Esophagus squamous epithelium (tissue), 5 donors: ENCODE measurements around the gene GJB5. TPM values are rescaled to one million over a fixed set of nuclear protein-coding genes. Genes with fewer than 3 reads are reported as not detected.
"Not testable (repeated sequence)": the region's sequence is repeated elsewhere in the genome, so short reads cannot be mapped to it uniquely, and the experiment has no call there.

Source experiments
- DNase-seq: peaks from one replicate; lab custom pipeline; 2025; lab: John Stamatoyannopoulos, UW
- H3K27ac ChIP-seq, 4 donors: fragments of 200-600 bp; sonication (generic); one replicate each; pipeline ENCODE4 v1.5.1; 2016 to 2019; ENCODE audit warnings: mild to moderate bottlenecking in 1 of 4
- H3K27me3 ChIP-seq, 4 donors: fragments of 200-600 bp; sonication (generic); 1 replicate in 3 of 4; 2 replicates in 1 of 4; pipeline versions ENCODE4 v1.5.1 to v1.6.0; 2017 to 2021; ENCODE audit warnings: antibody characterized with exemption in 1 of 4
- H3K36me3 ChIP-seq, 3 donors: fragments of 200-600 bp; sonication (generic); one replicate each; pipeline ENCODE4 v1.5.1; 2016 to 2019
- H3K4me1 ChIP-seq, 3 donors: fragments of 200-600 bp; sonication (generic); one replicate each; pipeline ENCODE4 v1.5.1; 2017 to 2019
- H3K4me3 ChIP-seq, 4 donors: fragments of 200-600 bp; sonication (generic); 1 replicate in 3 of 4; 2 replicates in 1 of 4; pipeline ENCODE4 v1.5.1; 2016 to 2019; ENCODE audit warnings: mild to moderate bottlenecking in 2 of 4, moderate library complexity in 1 of 4
- H3K9me3 ChIP-seq, 3 donors: fragments of 200-600 bp; sonication (generic); one replicate each; pipeline ENCODE4 v1.5.1; 2016 to 2019
- POLR2A ChIP-seq, 4 donors: fragments of 450-650 bp; IDR thresholded peaks; one replicate each; pipeline ENCODE4 v1.6.1; 2017; ENCODE audit warnings: antibody characterized with exemption in 4 of 4, mild to moderate bottlenecking in 4 of 4, moderate library complexity in 3 of 4
- WGBS, 2 donors: methylation state at CpG; one replicate each; pipeline ENCODE4 v1.1.5; 2018; 5-methylcytosine and 5-hydroxymethylcytosine counted together
- intact Hi-C: fragments of 100-400 bp; cut with DNase I; formaldehyde crosslinking; loops from one replicate; pipeline ENCODE4 v1.15.0; 2022
- total RNA-seq, 4 donors: library from RNA; depleted of rRNA; stranded (reverse); fragments of >200 nt; gene quantifications; one replicate each; pipeline ENCODE4 v1.1.0, GENCODE V29; 2016
- TF ChIP-seq, protein P1 (sequence below), 6 experiments: fragments of 450-650 bp in 4 of 6; fragments of 200-600 bp in 2 of 6; sonication (generic) in 2 of 6; IDR thresholded peaks; one replicate each; pipeline ENCODE4 v1.5.1; 2016 to 2019; ENCODE audit warnings: antibody characterized with exemption in 6 of 6, mild to moderate bottlenecking in 4 of 6, moderate library complexity in 4 of 6
- donor health status: DM: yes; HTN: yes; CAD: no.

GJB5 gene
- total RNA-seq, 4 donors from 2014 or later = 91.7 to 123 (median 104) TPM

DNA sequence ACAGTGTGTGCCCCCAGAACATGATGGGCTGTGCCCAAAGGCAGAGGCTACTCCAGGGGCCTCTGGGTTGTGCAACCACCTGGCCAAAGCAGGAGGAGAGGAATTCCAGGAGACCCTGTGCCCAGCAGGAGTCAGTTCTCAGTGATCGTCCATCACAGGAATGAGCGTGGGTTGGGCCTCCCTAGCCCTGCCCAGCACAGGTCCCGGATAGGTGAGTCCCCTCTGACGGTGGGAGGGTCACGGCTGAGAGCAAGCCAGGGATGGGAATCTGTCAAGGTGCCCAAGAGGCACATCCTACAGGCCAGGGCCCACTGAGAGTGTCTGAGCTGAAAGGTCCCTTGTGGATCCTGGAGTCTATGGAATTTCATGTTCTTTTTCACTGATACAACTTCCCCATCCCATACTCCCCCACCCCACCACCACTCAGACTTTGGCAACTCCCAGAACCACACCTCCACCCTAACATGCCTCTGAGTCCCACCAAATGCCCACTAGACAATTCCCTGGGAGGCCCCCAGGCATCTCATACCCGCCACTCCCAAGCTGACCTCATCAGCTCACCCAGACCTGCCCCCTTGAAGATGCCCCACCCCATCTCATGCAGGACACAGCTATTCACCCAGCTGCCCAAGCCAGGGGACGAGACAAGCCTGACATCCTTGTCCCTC is 7.8 kb downstream of the GJB5 start:
- Histone ChIP-seq H3K27ac (peak overlapping the region in 2 of 4 donors; percentile 39 to 68), H3K9me3 (no peaks in the 10 kb centered on the region), H3K27me3 (peaks cover 0 to 15% (median 0%) of the 10 kb centered on the region in 4 donors), H3K4me1 (peaks cover 10 to 47% (median 16%) of the 10 kb centered on the region in 3 donors), H3K4me3 (no peak overlapping the region), H3K36me3 (peaks cover 0 to 8% (median 0%) of the 10 kb centered on the region in 3 donors)
- WGBS, 2 donors = 46 to 61% methylated on average over 3 to 5 of the region's 7 CpGs
- no peak for TF ChIP-seq POLR2A (IDR thresholded peaks at IDR 0.05)
- TF ChIP-seq, protein P1, sequence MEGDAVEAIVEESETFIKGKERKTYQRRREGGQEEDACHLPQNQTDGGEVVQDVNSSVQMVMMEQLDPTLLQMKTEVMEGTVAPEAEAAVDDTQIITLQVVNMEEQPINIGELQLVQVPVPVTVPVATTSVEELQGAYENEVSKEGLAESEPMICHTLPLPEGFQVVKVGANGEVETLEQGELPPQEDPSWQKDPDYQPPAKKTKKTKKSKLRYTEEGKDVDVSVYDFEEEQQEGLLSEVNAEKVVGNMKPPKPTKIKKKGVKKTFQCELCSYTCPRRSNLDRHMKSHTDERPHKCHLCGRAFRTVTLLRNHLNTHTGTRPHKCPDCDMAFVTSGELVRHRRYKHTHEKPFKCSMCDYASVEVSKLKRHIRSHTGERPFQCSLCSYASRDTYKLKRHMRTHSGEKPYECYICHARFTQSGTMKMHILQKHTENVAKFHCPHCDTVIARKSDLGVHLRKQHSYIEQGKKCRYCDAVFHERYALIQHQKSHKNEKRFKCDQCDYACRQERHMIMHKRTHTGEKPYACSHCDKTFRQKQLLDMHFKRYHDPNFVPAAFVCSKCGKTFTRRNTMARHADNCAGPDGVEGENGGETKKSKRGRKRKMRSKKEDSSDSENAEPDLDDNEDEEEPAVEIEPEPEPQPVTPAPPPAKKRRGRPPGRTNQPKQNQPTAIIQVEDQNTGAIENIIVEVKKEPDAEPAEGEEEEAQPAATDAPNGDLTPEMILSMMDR (IDR thresholded peaks at IDR 0.05) = no peak
- intact Hi-C loops = no loop called here
- no peak for DNase-seq

DNA sequence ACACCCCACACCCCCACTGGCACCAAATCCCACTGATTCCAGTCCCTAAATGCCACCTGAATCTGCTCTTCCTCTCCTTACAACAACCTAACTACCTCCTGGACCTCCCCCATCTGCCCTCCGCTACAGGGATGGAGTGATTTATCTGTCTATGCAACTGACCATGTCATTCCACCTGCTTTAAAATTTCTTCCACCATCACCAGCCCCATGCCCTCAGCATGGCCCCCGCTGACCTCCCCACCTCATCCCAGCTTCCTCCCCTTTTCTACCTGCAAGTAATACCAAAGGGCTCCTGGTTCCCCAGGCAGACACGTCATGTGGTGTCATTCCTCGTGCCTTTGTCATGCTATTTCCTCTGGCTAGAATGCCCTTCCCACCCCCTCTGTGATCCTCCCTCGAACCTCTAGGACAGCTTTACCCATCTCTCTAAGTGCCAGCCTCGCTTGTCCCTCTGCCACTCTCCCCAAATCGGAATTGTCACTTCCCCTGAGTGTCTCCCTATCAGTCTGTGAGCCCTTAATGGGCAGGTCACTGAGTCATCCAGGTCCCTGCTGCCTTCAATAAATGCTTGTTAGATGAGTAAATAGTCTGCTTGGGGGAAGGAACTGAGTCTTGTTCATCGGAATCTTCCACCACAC is 8.4 kb downstream of the GJB5 start:
- no peaks in the 10 kb centered on the region for H3K9me3 ChIP-seq
- no peak for TF ChIP-seq POLR2A (IDR thresholded peaks at IDR 0.05)
- TF ChIP-seq, protein P1 (IDR thresholded peaks at IDR 0.05) = no peak
- DNase-seq = no peak
- H3K36me3 ChIP-seq = peaks cover 0 to 2% (median 0%) of the 10 kb centered on the region in 3 donors
- H3K27me3 ChIP-seq = peaks cover 0 to 15% (median 0%) of the 10 kb centered on the region in 4 donors
- peaks cover 4 to 41% (median 12%) of the 10 kb centered on the region in 3 donors for H3K4me1 ChIP-seq
- WGBS, 2 donors = 28 to 30% methylated on average over 8 of the region's 8 CpGs
- intact Hi-C loops = no loop called here
- peak overlapping the region in 3 of 4 donors; percentile 39 to 68 (median 61) for H3K27ac ChIP-seq
- H3K4me3 ChIP-seq = no peak overlapping the region

DNA sequence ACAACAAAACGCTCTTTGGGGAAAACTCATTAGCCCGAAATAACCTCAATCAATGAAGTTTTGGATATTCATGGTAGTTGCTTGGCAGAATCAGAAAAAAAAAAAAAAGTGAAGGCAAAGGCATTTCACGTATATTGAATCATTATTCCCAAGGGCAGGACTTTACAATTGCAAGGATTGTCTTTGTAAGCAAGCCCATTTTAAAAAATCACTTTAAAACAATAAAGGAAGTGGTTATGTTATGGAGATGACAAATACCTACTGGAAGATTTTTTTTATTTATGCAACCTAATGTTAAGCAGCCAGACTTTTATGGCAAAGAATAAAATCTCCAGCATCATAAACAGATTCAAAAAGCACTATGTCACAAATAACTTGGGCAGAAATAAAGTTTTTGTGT is 14.0 kb downstream of the GJB5 start:
- intact Hi-C loops = no loop called here
- TF ChIP-seq POLR2A (IDR thresholded peaks at IDR 0.05) = no peak
- DNase-seq = no peak
- Histone ChIP-seq H3K27ac (no peak overlapping the region), H3K9me3 (no peaks in the 10 kb centered on the region), H3K36me3 (no peaks in the 10 kb centered on the region), H3K4me3 (no peak overlapping the region), H3K27me3 (no peaks in the 10 kb centered on the region), H3K4me1 (peaks cover 0 to 15% (median 8%) of the 10 kb centered on the region in 3 donors)
- 59 to 74% methylated on average over 3 of the region's 3 CpGs for WGBS, 2 donors

DNA sequence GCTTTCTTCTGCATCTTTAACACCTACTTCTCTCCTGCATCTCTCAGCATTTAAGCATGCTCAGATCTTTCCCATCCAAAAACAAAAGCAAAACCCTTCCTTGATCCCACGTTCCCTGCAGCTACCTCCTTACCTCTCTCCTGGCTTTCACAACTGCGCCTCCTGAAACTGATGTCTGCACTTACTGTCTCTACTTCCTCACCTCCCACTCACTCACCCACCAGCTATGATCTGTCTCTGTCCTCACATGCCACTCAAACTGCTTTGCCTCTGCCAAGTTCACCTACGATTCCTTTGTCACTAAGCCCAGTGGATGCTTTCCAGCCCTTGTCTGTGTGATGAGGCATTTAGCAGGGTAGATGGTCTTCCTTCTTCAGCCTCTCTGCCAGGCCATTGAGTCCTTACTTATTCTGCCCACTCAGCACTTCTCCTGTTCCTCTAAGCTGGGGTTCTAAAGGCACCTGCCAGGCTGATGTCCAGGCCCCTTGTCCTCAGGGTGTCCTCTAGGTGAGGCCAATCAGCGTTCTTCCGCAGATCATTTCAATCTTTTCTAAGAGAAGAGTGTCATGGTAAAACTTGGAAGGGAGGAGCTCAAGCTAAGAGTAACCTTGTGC is 16.2 kb downstream of the GJB5 start:
- intact Hi-C loops = no loop called here
- Histone ChIP-seq H3K4me3 (no peak overlapping the region), H3K9me3 (no peaks in the 10 kb centered on the region), H3K4me1 (peaks cover 0 to 11% (median 7%) of the 10 kb centered on the region in 3 donors), H3K27me3 (peaks cover 0 to 6% (median 0%) of the 10 kb centered on the region in 4 donors), H3K36me3 (no peaks in the 10 kb centered on the region), H3K27ac (no peak overlapping the region)
- DNase-seq = no peak
- TF ChIP-seq, protein P1 (IDR thresholded peaks at IDR 0.05) = no peak
- WGBS, 2 donors = 37 to 53% methylated on average over 3 to 4 of the region's 5 CpGs

DNA sequence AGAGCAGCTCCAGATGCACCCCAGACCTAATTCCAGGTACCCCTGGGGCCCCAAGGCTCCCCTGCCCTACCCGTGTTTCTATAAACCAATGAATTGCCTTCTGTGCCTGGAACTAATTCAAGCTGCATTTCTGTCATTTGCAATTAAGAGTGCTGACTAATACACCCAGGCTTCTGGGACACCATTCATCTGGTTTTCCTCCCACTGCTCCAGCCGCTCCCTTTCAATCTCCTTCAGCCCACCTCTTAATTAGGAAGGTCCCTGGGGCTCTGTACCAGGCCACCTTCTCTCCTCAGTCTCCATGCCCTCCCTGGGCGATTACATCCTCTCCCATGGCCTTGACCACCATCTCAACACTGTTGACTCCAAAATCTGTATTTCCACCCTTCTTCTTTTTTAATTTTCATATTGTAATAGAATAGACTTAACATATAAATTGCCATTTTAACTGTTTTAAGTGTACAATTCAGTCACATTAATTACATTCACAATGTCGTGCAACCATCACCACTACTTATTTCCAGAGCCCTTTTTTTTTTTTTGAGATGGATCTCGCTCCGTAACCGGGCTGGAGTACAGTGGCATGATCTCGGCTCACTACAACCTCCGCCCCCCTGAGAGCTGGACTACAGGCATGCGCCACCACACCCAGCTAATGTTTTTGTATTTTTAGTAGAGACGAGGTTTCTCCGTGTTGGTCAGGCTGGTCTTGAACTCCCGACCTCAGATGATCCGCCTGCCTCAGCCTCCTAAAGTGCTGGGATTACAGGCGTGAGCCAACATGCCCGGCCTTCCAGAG is 16.9 kb downstream of the GJB5 start:
- no peak overlapping the region for H3K4me3 ChIP-seq
- TF ChIP-seq, protein P1 (IDR thresholded peaks at IDR 0.05) = no peak
- no peak for TF ChIP-seq POLR2A (IDR thresholded peaks at IDR 0.05)
- intact Hi-C loops = no loop called here
- H3K27me3 ChIP-seq = peaks cover 0 to 9% (median 0%) of the 10 kb centered on the region in 4 donors
- WGBS, 2 donors = 64 to 78% methylated on average over 9 to 16 of the region's 16 CpGs
- no peak overlapping the region for H3K27ac ChIP-seq
- H3K4me1 ChIP-seq = peaks cover 0 to 12% (median 7%) of the 10 kb centered on the region in 3 donors
- H3K9me3 ChIP-seq = no peaks in the 10 kb centered on the region
- no peak for DNase-seq
- no peaks in the 10 kb centered on the region for H3K36me3 ChIP-seq

DNA sequence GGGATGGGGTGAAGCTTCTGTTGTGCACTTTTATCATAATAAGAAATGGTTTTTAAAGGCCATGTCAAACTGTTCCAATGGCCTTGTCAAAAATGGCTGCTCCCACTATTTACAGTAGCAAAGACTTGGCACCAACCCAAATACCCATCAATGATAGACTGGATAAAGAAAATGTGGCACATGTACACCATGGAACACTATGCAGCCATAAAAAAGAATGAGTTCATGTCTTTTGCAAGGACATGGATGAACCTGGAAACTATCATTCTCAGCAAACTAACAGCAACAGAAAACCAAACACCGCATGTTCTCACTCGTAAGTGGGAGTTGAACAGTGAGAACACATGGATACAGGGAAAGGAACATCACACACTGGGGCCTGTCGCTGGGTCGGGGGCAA is 18.3 kb downstream of the GJB5 start:
- intact Hi-C loops, H3K4me3 ChIP-seq, DNase-seq, H3K9me3 ChIP-seq, H3K36me3 ChIP-seq, H3K27ac ChIP-seq: not testable (repeated sequence)
- H3K4me1 ChIP-seq = peaks cover 0 to 17% (median 7%) of the 10 kb centered on the region in 3 donors
- WGBS, 2 donors = 85 to 90% methylated on average over 4 of the region's 4 CpGs
- H3K27me3 ChIP-seq = peaks cover 0 to 22% (median 0%) of the 10 kb centered on the region in 4 donors
